ENCODE data around the gene INPP5F.
"Not testable (repeated sequence)": the region's sequence is repeated elsewhere in the genome, so short reads cannot be mapped to it uniquely, and the experiment has no call there.

DNA sequence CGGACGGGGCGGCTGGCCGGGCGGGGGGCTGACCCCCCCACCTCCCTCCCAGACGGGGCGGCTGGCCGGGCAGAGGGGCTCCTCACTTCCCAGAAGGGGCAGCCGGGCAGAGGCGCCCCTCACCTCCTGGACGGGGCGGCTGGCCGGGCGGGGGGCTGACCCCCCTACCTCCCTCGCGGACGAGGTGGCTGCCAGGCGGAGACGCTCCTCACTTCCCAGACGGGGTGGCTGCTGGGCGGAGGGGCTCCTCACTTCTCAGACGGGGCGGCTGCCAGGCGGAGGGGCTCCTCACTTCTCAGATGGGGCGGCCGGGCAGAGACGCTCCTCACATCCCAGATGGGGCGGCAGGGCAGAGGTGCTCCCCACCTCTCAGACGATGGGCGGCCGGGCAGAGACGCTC, 69.3 kb downstream of the INPP5F start:
- not testable (repeated sequence) for TF ChIP-seq POLR2A (IDR thresholded peaks at IDR 0.05)
- TF ChIP-seq, protein P1, sequence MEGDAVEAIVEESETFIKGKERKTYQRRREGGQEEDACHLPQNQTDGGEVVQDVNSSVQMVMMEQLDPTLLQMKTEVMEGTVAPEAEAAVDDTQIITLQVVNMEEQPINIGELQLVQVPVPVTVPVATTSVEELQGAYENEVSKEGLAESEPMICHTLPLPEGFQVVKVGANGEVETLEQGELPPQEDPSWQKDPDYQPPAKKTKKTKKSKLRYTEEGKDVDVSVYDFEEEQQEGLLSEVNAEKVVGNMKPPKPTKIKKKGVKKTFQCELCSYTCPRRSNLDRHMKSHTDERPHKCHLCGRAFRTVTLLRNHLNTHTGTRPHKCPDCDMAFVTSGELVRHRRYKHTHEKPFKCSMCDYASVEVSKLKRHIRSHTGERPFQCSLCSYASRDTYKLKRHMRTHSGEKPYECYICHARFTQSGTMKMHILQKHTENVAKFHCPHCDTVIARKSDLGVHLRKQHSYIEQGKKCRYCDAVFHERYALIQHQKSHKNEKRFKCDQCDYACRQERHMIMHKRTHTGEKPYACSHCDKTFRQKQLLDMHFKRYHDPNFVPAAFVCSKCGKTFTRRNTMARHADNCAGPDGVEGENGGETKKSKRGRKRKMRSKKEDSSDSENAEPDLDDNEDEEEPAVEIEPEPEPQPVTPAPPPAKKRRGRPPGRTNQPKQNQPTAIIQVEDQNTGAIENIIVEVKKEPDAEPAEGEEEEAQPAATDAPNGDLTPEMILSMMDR (IDR thresholded peaks at IDR 0.05): not testable (repeated sequence)

Measured in heart left ventricle (tissue), 13 donors.